Measurements from ENCODE around the gene SERPINH1.

The SERPINH1 gene

DNA sequence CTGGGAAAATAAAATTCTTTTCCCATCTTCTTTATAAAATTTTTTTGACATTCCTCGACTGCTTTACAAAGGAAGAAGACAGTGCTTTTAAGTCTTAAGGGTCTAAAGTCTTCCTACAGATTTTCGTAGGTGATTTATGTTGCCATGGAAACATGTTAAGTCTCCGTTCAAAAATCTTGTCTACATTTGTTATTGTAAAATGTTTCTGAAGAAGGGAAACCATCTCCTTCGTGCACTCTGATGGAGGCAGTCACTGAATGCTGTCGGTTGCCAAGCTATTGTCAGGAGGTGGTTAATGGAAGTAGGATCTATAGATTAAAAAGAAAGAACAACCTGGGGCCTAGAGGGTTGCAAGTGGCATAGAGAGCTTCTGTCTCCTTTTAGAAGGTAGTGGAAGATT is 54.2 kb downstream of the SERPINH1 start:
- no peak overlapping the region for H3K4me3 ChIP-seq (ENCODE audit: control insufficient read depth, low read depth, low read length)
- TF ChIP-seq CTCF (conservative IDR thresholded peaks at IDR 0.05; ENCODE audit: control insufficient read depth, insufficient read depth, low read depth, low read length), result no peak
- no peak for DNase-seq (ENCODE audit: low read depth)
